Measurements from ENCODE around the gene BEX3.
A peak's percentile ranks its signal among the peaks of the same experiment; 100 is the strongest.

BEX3 gene

DNA sequence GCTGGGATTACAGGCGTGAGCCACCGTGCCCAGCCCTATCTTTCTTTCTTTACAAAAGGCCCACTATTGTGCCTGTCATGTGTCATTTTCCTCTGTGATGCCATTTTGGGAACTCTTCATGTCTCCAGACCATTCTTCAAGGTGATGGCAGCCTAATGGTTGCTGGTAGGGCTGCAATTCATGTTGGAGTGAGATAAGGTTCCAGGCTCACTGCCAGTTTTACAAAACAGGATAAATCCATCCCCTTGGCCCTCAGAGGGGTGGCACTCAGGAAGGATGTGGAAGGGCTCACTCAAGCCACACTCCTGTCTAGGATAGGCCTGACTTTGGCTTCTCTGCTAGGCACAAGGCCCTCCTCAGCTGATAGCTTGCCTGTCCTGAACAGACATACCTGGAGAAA, 16.2 kb upstream of the BEX3 start:
- peak; percentile 57 for DNase-seq

DNA sequence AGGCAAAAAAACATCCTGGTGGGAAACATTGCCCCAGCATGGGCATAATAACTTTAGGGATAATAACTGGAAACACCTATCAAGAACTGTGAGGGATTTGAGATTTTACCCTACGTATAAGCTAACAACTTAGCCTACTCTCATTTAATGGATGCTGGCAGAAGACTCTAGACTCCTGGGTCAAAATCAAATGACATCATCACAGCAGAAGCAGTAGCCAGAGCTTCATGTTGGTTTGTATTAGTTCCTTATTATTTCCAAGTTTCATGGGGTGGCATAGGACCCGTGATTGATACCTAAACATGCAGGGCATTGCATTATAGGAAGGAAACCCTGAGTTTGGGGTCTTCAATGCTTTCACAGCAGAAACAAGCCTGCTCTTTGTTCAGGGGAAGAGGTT, 15.4 kb upstream of the BEX3 start:
- no peak for DNase-seq
- Histone ChIP-seq H3K36me3 (no peaks in the 10 kb centered on the region), H3K4me3 (ENCODE audit: low read depth, low read length) (no peak overlapping the region), H3K9me3 (no peaks in the 10 kb centered on the region), H3K4me1 (no peaks in the 10 kb centered on the region), H3K27me3 (no peaks in the 10 kb centered on the region)
- TF ChIP-seq, protein P1, sequence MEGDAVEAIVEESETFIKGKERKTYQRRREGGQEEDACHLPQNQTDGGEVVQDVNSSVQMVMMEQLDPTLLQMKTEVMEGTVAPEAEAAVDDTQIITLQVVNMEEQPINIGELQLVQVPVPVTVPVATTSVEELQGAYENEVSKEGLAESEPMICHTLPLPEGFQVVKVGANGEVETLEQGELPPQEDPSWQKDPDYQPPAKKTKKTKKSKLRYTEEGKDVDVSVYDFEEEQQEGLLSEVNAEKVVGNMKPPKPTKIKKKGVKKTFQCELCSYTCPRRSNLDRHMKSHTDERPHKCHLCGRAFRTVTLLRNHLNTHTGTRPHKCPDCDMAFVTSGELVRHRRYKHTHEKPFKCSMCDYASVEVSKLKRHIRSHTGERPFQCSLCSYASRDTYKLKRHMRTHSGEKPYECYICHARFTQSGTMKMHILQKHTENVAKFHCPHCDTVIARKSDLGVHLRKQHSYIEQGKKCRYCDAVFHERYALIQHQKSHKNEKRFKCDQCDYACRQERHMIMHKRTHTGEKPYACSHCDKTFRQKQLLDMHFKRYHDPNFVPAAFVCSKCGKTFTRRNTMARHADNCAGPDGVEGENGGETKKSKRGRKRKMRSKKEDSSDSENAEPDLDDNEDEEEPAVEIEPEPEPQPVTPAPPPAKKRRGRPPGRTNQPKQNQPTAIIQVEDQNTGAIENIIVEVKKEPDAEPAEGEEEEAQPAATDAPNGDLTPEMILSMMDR (IDR thresholded peaks at IDR 0.05; ENCODE audit: low read depth, low read length): no peak

More for the DNA sequence above, 16.2 kb upstream of the BEX3 start:
- Histone ChIP-seq H3K36me3 (no peaks in the 10 kb centered on the region), H3K4me3 (ENCODE audit: low read depth, low read length) (no peak overlapping the region), H3K27me3 (no peaks in the 10 kb centered on the region), H3K9me3 (no peaks in the 10 kb centered on the region), H3K4me1 (no peaks in the 10 kb centered on the region)
- TF ChIP-seq, protein P1 (IDR thresholded peaks at IDR 0.05; ENCODE audit: low read depth, low read length): no peak

DNA sequence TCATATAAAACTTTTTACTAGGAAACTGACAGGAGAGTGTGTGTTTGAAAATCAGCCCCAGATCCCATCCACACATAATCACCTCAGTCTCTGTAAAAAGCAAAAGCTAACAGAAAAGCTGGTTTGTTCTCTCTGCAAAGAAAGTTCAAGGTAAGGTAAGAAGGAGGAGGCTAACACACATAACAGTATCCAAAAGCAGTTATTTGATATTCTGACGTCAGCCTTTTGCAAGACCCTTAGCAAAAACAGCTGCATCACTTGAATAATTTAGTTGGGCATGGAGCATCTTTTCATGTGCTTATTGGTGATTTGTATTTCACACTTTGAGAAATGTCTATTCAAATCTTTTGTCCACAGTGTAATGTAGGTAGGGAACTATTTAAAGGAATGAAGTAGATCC, 14.5 kb upstream of the BEX3 start:
- DNase-seq: no peak
- Histone ChIP-seq H3K4me3 (ENCODE audit: low read depth, low read length) (no peak overlapping the region), H3K9me3 (no peaks in the 10 kb centered on the region), H3K4me1 (no peaks in the 10 kb centered on the region), H3K27me3 (no peaks in the 10 kb centered on the region), H3K36me3 (no peaks in the 10 kb centered on the region)
- TF ChIP-seq, protein P1 (IDR thresholded peaks at IDR 0.05; ENCODE audit: low read depth, low read length): no peak

DNA sequence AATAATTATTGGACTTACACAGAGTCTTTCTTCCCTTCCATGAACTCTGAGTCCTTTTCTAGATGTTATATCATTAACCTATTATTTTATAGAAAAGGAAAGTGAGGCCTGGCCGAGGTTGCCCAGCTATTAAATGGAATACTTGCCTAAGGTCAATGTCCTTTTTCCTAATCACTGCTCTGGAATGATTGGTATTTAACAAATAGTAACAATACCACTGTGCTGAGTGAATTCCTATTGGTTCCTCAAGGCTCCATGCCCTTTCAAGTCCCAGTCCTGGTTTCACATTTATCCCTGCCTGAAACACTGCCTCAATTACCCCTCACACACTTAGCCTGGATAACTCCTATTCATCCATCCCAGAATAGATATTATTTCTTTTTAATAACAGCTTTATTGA, 13.9 kb upstream of the BEX3 start:
- no peaks in the 10 kb centered on the region for H3K27me3 ChIP-seq
- H3K4me1 ChIP-seq: no peaks in the 10 kb centered on the region
- no peak for DNase-seq
- TF ChIP-seq, protein P1 (IDR thresholded peaks at IDR 0.05; ENCODE audit: low read depth, low read length): no peak
- no peaks in the 10 kb centered on the region for H3K36me3 ChIP-seq
- no peaks in the 10 kb centered on the region for H3K9me3 ChIP-seq
- no peak overlapping the region for H3K4me3 ChIP-seq (ENCODE audit: low read depth, low read length)

DNA sequence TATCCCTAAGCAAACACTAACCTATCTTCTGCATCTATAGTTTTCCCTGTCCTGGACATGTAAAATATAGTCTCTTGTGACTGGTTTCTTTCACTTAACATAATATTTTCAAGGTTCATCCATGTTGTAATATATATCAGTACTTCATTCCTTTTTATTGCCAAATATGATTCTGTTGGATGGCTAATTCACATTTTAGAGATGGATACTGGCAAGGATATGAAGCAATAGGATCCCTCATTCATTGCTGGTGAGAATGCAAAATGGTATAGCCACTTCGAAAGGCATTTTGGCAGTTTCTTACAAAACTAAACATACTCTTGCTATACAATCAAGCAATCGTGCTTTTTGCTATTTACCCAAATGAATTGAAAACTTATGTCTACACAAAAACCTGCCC, 13.3 kb upstream of the BEX3 start:
- Histone ChIP-seq H3K27me3 (no peaks in the 10 kb centered on the region), H3K4me3 (ENCODE audit: low read depth, low read length) (no peak overlapping the region), H3K36me3 (no peaks in the 10 kb centered on the region), H3K9me3 (no peaks in the 10 kb centered on the region), H3K4me1 (no peaks in the 10 kb centered on the region)
- DNase-seq: no peak
- TF ChIP-seq, protein P1 (IDR thresholded peaks at IDR 0.05; ENCODE audit: low read depth, low read length): no peak

DNA sequence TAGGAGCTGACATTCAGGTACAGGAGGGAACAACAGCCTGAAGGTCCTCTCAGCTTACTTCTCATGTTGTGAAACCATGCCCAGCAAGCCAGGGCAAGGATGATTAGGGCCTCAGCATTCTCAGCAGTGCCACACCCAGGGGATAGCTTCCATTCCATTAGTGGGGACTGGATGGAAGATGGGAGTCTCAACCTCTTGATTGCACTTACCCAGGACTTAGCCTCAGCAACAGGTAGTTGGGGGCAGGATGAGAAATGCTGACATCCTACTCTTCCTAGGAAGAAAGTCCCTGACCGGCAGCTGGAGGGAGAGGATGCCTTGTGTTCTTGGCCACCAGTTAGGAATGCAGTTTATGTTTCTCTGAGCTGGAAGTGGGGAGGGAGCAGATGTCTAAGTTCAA, 8.8 kb upstream of the BEX3 start:
- Histone ChIP-seq H3K4me1 (no peaks in the 10 kb centered on the region), H3K4me3 (ENCODE audit: low read depth, low read length) (no peak overlapping the region), H3K36me3 (no peaks in the 10 kb centered on the region), H3K27me3 (no peaks in the 10 kb centered on the region), H3K9me3 (no peaks in the 10 kb centered on the region)
- TF ChIP-seq, protein P1 (IDR thresholded peaks at IDR 0.05; ENCODE audit: low read depth, low read length): no peak
- DNase-seq: no peak
